ENCODE measurements around the gene CLEC2B. TPM values are rescaled to one million over a fixed set of nuclear protein-coding genes. Genes with fewer than 3 reads are reported as not detected.

Gene CLEC2B
- total RNA-seq, 1 experiment from 2014 or later: not detected

DNA sequence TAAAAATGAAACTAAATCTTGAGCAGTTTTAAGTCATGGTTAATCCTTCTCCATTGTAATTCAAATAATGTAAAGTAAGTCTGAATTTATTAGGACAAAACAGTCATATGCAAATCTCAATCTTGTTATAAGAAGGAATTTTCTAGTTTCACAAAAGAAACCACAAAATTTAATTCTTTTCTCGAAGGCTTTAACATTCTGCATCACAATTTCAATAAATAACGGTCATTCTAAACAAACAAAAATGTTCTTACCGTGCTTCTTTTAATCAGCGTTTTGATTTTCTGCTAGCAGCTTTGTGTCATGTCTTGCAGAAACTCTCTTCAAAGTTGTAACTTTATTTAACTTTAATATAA lies 225 bp downstream of the CLEC2B start:
- CTCF ChIA-PET: no interaction called here
- Mint-ChIP-seq H3K9me3 (ENCODE audit: low read depth, unreplicated experiment) (no peaks in the 10 kb centered on the region), H3K27me3 (ENCODE audit: unreplicated experiment) (no peaks in the 10 kb centered on the region), H3K4me3 (ENCODE audit: low read depth, unreplicated experiment) (peak overlapping the region; percentile 64), H3K4me1 (ENCODE audit: low read depth, unreplicated experiment) (peaks cover 8% of the 10 kb centered on the region), H3K27ac (ENCODE audit: unreplicated experiment) (no peak overlapping the region), H3K36me3 (ENCODE audit: insufficient read depth, unreplicated experiment) (no peaks in the 10 kb centered on the region)
- BruUV-seq (replicated peaks): no TSS peak
- TF ChIP-seq, protein P1, sequence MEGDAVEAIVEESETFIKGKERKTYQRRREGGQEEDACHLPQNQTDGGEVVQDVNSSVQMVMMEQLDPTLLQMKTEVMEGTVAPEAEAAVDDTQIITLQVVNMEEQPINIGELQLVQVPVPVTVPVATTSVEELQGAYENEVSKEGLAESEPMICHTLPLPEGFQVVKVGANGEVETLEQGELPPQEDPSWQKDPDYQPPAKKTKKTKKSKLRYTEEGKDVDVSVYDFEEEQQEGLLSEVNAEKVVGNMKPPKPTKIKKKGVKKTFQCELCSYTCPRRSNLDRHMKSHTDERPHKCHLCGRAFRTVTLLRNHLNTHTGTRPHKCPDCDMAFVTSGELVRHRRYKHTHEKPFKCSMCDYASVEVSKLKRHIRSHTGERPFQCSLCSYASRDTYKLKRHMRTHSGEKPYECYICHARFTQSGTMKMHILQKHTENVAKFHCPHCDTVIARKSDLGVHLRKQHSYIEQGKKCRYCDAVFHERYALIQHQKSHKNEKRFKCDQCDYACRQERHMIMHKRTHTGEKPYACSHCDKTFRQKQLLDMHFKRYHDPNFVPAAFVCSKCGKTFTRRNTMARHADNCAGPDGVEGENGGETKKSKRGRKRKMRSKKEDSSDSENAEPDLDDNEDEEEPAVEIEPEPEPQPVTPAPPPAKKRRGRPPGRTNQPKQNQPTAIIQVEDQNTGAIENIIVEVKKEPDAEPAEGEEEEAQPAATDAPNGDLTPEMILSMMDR (IDR thresholded peaks at IDR 0.05; ENCODE audit: unreplicated experiment): no peak
- intact Hi-C loops (cut with micrococcal nuclease; ENCODE audit: unreplicated experiment): no loop called here
- DNase-seq: no peak

GRCh38 chr12:9868311-9868801 lies 798 bp downstream of the CLEC2B start:
- no peak overlapping the region for H3K4me3 Mint-ChIP-seq (ENCODE audit: low read depth, unreplicated experiment)
- TF ChIP-seq, protein P1 (IDR thresholded peaks at IDR 0.05; ENCODE audit: unreplicated experiment): no peak
- intact Hi-C loops (cut with micrococcal nuclease; ENCODE audit: unreplicated experiment): no loop called here
- no peak overlapping the region for H3K27ac Mint-ChIP-seq (ENCODE audit: unreplicated experiment)
- no peaks in the 10 kb centered on the region for H3K36me3 Mint-ChIP-seq (ENCODE audit: insufficient read depth, unreplicated experiment)
- CTCF ChIA-PET: no interaction called here
- no peak for DNase-seq
- no peaks in the 10 kb centered on the region for H3K9me3 Mint-ChIP-seq (ENCODE audit: low read depth, unreplicated experiment)
- peaks cover 8% of the 10 kb centered on the region for H3K4me1 Mint-ChIP-seq (ENCODE audit: low read depth, unreplicated experiment)
- no peaks in the 10 kb centered on the region for H3K27me3 Mint-ChIP-seq (ENCODE audit: unreplicated experiment)
- BruUV-seq (replicated peaks): no TSS peak

DNA sequence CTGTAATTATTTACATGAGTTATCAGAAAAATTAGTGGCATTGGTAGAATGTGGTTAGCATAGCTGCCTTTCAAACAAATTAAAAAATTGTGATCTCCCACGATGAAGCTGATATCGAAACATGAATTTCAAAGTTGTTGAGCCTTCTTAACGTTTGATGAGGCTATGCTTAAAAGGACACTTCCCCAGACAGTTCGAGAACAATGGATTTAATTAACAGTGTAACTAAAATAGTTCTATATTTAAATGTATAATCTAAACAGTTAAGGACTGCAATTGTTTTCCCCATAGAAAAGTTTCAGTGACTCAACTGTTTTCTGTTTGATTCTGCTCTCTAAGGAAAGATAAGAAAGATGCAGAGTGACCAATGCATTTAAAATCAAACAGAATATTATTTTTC lies 1.6 kb downstream of the CLEC2B start:
- no peaks in the 10 kb centered on the region for H3K27me3 Mint-ChIP-seq (ENCODE audit: unreplicated experiment)
- H3K36me3 Mint-ChIP-seq (ENCODE audit: insufficient read depth, unreplicated experiment): no peaks in the 10 kb centered on the region
- H3K4me1 Mint-ChIP-seq (ENCODE audit: low read depth, unreplicated experiment): peaks cover 8% of the 10 kb centered on the region
- no peak overlapping the region for H3K27ac Mint-ChIP-seq (ENCODE audit: unreplicated experiment)
- TF ChIP-seq, protein P1 (IDR thresholded peaks at IDR 0.05; ENCODE audit: unreplicated experiment): no peak
- no peak overlapping the region for H3K4me3 Mint-ChIP-seq (ENCODE audit: low read depth, unreplicated experiment)
- DNase-seq: no peak
- CTCF ChIA-PET: no interaction called here
- no peaks in the 10 kb centered on the region for H3K9me3 Mint-ChIP-seq (ENCODE audit: low read depth, unreplicated experiment)
- intact Hi-C loops (cut with micrococcal nuclease; ENCODE audit: unreplicated experiment): no loop called here
- BruUV-seq (replicated peaks): no TSS peak

DNA sequence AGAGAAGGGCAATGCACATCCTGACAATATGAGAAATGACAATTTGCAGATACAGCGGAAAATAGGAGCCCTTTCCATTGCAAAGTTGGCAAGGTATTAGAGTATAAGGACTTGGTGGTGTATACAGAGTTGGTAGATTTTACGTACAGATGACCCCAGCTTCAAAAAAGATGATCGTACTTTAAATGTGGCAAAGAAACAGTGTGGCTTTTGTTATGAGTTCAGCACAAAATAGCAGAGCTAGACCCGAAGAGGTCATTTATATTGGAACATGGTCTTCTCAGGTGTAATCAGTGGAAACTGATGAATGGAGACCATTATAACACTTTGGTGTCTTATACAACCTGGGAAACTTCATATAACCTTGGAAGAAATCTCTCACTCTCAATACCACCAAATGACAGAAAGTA lies 2.3 kb downstream of the CLEC2B start:
- H3K4me3 Mint-ChIP-seq (ENCODE audit: low read depth, unreplicated experiment): no peak overlapping the region
- no TSS peak for BruUV-seq (replicated peaks)
- TF ChIP-seq, protein P1 (IDR thresholded peaks at IDR 0.05; ENCODE audit: unreplicated experiment): no peak
- no peaks in the 10 kb centered on the region for H3K9me3 Mint-ChIP-seq (ENCODE audit: low read depth, unreplicated experiment)
- H3K27ac Mint-ChIP-seq (ENCODE audit: unreplicated experiment): no peak overlapping the region
- H3K27me3 Mint-ChIP-seq (ENCODE audit: unreplicated experiment): no peaks in the 10 kb centered on the region
- no peak for DNase-seq
- no peaks in the 10 kb centered on the region for H3K36me3 Mint-ChIP-seq (ENCODE audit: insufficient read depth, unreplicated experiment)
- intact Hi-C loops (cut with micrococcal nuclease; ENCODE audit: unreplicated experiment): no loop called here
- peaks cover 8% of the 10 kb centered on the region for H3K4me1 Mint-ChIP-seq (ENCODE audit: low read depth, unreplicated experiment)
- CTCF ChIA-PET: no interaction called here
